Measurements from ENCODE around the gene C1orf115.

GRCh38 chr1:220707160-220707559, 17.0 kb downstream of the C1orf115 start:
- TF ChIP-seq CTCF (IDR thresholded peaks at IDR 0.05; ENCODE audit: insufficient read depth, low read depth, low read length) (no peak), EZH2 (IDR thresholded peaks at IDR 0.05; ENCODE audit: insufficient read depth, low read length) (no peak)

Data from astrocyte (in vitro differentiated cells and primary cell).